Endothelial cell of hepatic sinusoid (primary cell): ENCODE data around the gene DSCAM.

Experiments
- in situ Hi-C: cut with HindIII; loops from 2 replicates; pipeline ENCODE4 v1.10.0; 2017; ENCODE audit warnings: low sequenced_read_pairs

DSCAM gene

GRCh38 chr21:40839521-40839920 is 7.4 kb downstream of the DSCAM start:
- in situ Hi-C loops = no loop called here

DNA sequence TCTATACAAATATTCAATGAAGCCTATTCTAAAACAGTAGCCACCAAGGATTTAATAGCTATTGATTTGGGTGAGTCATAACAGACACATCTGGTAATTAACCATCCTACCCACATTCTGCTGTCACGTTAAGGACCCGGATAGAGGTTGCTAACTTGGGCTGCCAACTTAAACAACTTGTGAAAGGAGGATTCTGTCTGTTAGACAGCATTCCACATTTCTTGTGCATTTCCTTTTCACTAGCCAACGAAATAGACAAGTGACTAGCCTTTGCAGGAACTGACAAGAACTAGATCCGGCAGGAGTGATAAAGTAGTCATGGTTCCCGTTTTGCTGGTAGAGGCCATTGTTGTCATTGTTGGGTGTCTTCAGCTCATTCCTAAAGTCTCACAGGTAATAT is 9.5 kb downstream of the DSCAM start:
- in situ Hi-C loops = no loop called here

DNA sequence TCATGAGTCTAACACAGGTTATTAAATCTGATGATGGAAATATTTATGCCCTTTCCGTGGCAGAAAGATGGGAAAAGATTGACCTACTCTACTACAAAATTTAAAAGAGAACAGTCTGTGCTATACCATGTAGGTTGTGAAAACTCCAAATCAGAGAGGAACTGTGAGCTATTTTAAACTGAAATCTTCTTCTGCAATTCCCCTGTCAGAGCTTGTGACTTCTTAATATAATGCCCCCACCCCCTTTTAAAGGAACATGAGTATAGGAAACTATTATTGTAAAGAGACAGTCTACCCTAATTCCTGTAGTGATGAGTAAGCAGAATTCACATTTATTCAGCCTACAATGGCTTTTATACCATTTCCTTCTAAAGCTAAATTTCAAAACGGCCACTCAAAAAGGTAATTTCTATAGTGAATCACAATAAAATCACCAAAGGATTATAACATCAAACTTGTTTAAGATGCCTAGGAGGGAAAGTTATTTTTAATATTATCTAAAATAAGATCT is 11.7 kb downstream of the DSCAM start:
- in situ Hi-C loops = no loop called here

- in situ Hi-C loops = no loop called here
These were observed 13.8 kb downstream of the DSCAM start for GRCh38 chr21:40833184-40833583.

GRCh38 chr21:40832316-40832715 is 14.6 kb downstream of the DSCAM start:
- in situ Hi-C loops = no loop called here

- in situ Hi-C loops = no loop called here
These were observed 16.1 kb downstream of the DSCAM start for GRCh38 chr21:40830836-40831235.

- in situ Hi-C loops = no loop called here
These were observed 17.2 kb downstream of the DSCAM start for GRCh38 chr21:40829791-40830190.

DNA sequence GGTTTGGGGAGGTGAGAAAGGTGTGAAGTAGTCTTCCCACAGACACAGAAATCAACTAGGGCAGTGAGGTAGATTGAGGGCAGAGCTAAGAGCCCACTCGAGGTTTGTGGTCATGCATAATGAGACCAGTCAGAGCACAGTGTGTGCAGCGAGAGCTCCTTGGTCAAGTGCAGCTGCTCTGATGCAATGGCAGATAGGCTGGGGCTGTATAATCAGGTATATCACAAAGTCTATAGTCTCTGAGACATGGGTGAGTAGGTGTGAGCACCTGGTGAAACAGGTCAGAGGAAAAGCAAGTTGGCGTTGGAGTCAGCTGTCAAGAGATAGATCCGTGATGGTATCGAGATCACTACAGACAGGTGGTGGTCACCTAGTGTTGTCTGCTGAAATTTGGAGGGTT is 17.6 kb downstream of the DSCAM start:
- in situ Hi-C loops = no loop called here

DNA sequence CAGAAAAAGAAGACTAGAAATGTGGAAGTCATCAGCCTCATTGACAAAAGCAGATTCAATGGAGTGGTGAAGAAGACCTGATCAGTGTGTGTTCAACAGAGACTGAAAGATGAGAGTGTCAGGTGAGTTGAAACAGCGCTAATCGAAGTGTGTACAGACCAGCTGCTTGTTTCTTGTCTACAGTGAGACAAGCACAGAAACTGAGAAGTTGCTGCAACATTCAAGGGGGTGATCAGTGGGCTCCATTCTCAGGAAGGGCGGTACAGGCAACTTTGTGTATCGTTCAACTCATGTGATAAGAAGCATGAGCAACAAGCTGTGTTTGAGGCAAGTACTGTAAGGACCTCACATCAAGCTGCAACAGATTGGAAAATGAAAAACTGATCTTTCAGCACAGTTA is 19.4 kb downstream of the DSCAM start:
- in situ Hi-C loops = no loop called here

DNA sequence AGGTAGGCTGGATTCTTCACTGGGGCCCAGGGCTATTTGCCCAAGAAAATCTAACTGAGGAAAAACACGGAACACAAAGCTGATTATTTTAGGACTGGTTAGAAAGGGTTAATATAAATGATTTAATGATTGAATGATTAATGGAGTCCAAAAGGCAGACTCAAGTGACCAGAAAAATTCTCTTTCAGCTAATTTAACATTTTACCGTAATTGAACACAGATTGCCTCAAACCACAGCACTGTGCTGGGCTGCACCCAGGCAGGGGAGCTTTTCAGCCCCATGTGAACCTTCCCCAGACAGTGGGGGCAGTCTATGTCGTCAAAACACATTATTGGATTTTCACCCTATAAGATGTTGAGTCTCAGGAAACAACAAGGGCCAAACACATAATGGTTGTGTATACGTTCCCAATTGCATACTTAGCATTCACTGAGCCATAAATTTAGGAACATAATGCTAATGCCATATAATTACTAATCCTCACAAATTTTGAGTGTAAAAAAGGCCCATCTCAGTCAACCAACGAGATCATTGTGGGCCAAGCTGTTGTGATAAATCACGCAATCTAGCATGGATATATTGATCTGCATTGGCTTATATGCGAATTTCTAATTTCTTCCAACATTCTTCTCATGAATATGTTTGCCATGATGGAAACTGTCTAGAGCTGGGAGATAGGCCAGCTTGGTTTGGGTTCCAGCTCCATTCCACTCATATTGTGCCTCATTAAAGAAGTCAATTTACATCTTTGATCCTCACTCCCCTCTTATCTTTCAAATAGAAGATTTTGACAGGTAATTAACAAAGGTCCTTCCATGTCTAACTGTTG is 27.7 kb downstream of the DSCAM start:
- in situ Hi-C loops = no loop called here

DNA sequence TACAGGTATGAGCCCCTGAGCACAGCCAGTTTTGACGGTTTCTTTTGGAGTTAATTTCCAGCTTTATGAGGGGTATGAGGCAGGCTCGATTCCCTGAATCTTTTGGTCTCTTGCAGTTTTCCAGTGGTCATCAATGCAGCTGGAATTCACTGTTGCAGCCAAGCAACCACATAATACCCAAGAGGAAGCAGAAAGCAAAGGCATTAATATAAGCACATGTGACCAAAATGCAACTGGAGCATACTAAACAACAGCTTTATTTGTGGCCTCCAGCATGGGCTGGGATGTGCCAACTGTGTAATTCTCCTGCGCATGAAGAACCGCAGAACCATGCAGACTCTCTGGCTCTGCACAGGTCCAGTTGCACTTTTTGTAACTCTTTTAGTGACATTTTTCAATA is 33.0 kb downstream of the DSCAM start:
- in situ Hi-C loops = no loop called here

- in situ Hi-C loops = no loop called here
These were observed 37.2 kb downstream of the DSCAM start for GRCh38 chr21:40809673-40810197.

DNA sequence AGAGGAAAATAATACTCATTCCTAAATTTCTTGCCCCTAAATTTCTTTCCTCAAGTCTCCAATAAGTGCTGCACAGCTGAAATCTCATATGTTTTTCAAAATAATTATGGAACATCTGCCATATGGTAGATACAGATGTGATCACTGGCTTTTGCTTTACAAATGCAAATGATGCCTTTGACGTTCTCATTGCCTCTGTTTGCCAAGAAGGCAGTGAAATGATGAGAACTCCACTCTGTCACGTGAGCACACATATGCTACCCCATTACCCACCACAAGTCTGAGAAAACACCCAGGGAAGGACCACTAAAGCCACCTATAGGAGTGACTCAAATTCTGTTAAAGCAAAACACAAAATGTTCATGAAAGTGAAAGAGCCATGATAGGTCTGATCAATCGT is 43.9 kb downstream of the DSCAM start:
- in situ Hi-C loops = no loop called here

GRCh38 chr21:40800126-40800525 is 46.8 kb downstream of the DSCAM start:
- in situ Hi-C loops = no loop called here

DNA sequence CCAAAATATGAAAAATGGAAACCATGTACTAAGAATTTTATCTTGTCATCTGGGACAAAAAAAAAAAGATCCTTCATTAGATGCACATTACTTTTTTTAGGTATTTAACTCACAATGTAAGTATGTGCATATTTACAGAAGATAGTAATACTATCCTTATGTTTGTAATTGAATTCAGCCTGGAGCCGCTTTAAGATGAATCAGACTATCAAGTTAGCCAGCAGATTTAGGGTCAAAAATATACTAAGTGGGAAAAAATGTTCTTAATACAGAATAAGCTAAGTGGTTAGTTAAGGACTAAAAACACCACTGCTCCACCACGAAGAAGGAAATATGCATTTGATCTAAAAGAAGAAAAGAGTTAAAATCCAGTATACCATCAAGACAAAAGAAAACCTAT is 49.1 kb downstream of the DSCAM start:
- in situ Hi-C loops = no loop called here

DNA sequence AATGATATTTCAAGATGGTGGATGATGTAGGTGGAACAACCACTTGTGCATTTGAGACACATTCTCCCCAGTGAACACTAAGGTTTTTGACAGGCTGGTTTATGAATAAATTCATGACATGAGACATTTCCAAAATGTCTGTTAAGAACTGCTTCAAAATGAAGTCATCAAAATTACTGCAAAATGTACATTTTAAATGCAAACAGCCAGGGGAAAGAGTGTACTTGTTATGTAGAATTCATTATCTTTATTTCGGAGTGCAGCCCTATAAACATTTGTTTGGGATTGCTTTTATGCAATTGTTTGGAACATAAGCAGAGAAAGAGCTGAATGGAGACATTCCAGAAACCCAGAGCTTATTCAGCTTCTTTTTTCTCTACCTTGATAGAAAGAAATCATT is 49.5 kb downstream of the DSCAM start:
- in situ Hi-C loops = no loop called here

DNA sequence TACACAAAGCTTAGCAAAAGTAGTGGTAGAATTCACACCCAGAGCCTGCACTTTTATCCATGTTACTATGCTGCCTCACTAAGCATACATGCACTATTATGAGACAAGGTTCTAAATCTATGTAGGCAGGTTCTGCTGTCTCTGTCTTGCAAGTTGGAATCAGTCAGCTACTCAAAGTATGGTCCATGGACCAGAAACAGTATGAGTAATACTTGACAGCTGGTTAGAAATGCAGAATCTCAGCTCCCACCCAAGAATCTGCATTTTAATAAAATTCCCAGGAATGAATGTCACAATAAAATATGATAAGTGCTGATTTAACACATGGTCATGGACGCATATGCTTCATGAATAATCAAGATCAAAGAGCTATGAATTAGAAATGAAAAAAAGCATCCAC is 50.5 kb downstream of the DSCAM start:
- in situ Hi-C loops = no loop called here

- in situ Hi-C loops = no loop called here
These were observed 51.6 kb downstream of the DSCAM start for GRCh38 chr21:40795313-40795712.

DNA sequence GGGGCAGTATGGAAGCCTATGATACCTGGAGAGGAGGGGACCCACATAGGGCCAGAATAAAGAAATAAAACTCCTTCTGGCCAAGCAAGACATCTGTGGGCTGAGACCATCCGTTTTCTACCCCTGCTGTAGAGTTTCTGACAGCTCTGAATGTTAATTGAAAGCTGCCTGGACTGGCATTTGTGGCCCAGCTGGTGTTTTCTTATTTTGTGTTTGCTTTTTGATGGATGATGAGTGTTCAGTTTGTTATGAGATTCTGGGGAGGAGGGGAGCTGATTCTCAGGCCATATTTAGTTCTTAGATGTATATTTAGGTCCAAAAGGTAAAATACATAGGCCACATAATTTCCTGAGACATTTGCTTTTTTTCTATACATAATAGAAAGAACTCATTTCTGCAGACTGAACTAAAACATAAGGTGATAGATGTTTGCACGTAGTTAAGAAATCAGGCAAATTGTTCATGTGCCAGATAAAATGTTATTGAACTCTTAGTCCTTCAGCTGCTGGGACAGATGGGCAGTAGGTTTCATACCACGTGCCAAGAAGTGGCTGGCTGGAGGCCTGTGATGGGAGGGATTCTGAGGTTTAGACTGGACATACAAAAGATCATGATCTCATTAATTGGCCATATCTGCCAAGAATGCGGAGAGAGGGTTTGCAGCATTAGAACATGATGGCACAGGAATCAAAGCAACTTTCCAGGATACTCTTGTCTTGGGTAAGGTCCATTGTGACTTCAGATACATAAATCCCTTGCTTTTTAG is 54.1 kb downstream of the DSCAM start:
- in situ Hi-C loops = no loop called here

DNA sequence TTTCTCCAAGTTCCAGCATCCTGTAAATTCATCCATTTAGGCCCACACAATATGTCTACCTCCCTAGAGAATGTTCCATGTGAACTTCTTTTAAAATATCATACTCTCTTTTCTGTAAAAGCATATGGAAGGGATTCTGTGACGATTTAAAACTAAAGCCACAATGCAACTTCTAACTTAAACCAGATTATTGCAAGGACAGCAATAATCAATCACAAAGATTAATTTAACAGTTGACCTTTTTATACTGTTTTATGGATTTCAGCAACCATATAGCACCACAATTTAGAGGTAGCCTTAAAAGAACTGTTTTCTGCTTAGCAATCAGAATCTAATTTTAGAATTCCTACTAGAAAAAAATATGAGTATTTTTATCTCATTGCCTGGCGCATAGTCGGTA is 58.3 kb downstream of the DSCAM start:
- in situ Hi-C loops = no loop called here

DNA sequence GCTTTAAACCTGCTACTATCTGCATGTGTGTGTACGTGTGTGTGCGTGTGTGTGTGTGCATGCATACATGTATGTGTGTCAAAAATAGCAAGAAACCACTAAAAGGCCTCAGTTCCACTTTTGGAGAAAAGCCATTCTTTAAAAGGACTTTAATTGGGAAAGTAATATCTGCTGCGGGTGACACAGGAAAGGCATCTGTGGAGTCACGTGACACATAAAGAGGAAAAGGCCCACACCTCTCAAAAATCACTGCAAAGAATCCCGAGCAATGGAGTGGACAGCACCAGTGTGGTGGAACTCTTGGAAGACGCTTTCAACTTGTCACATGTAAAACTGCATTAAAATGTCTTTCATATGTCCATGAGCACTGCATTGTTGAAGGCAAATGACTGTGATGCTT is 63.6 kb downstream of the DSCAM start:
- in situ Hi-C loops = no loop called here
